Right lobe of liver (tissue), 6 donors: ENCODE measurements around the gene APCDD1L. TPM values are rescaled to one million over a fixed set of nuclear protein-coding genes. Genes with fewer than 3 reads are reported as not detected.

Experiments
- ATAC-seq, 4 donors: fragments of 200-7000 bp; cut with Tn5 transposase; one replicate each; pipeline ENCODE4 v1.9.1; 2020; ENCODE audit warnings: mild to moderate bottlenecking in 4 of 4, moderate library complexity in 4 of 4
- DNase-seq, 3 donors: peaks; one replicate each; pipeline ENCODE4 v3.0.0-alpha.2; 2020
- H3K27ac ChIP-seq, 3 donors: fragments of 200-600 bp; one replicate each; pipeline ENCODE4 v1.8.0; 2022
- H3K27me3 ChIP-seq, 2 donors: fragments of 200-600 bp; one replicate each; pipeline ENCODE4 v1.8.0; 2022
- H3K36me3 ChIP-seq, 4 donors: fragments of 200-600 bp; sonication (generic) in 1 of 4; one replicate each; pipeline versions ENCODE4 v1.5.1 to v1.8.0; 2017 to 2022; ENCODE audit warnings: control low read depth in 1 of 4
- H3K4me1 ChIP-seq, 4 donors: fragments of 200-600 bp; sonication (generic) in 1 of 4; one replicate each; pipeline versions ENCODE4 v1.5.1 to v1.8.0; 2017 to 2022; ENCODE audit warnings: control low read depth in 1 of 4
- H3K4me3 ChIP-seq, 3 donors: fragments of 200-600 bp; one replicate each; pipeline ENCODE4 v1.8.0; 2022
- H3K9me3 ChIP-seq, 4 donors: fragments of 200-600 bp; sonication (generic) in 1 of 4; one replicate each; pipeline versions ENCODE4 v1.5.1 to v1.8.0; 2017 to 2022; ENCODE audit warnings: control low read depth in 1 of 4
- POLR2A ChIP-seq: fragments of 450-650 bp; IDR thresholded peaks from one replicate; pipeline ENCODE4 v1.6.1; 2017; ENCODE audit warnings: antibody characterized with exemption, mild to moderate bottlenecking
- WGBS: methylation state at CpG from one replicate; pipeline ENCODE4 v1.1.6; 2018; ENCODE audit warnings: low coverage, low lambda C conversion rate; ENCODE audit not compliant: insufficient coverage; ENCODE audit errors: missing lambda C conversion rate; 5-methylcytosine and 5-hydroxymethylcytosine counted together
- intact Hi-C, 2 donors: fragments of 100-400 bp; cut with DNase I; formaldehyde crosslinking; loops; one replicate each; pipeline versions ENCODE4 v1.11.2 to v1.14.1; 2022
- total RNA-seq, 6 experiments: library from RNA; depleted of rRNA in 2 of 6; stranded (reverse); fragments of >200 nt in 2 of 6; fragmentation: NEBNext Ultra II Directional in 3 of 6; extraction: Animal tissue kit (Norgen Biotek cat#: 25700) in 3 of 6; gene quantifications; one replicate each; pipeline versions ENCODE4 v1.1.0 to v1.2.4, GENCODE V29; 2016 to 2023
- TF ChIP-seq, protein P1 (sequence below), 4 donors: fragments of 200-600 bp in 3 of 4; fragments of 450-650 bp in 1 of 4; IDR thresholded peaks; one replicate each; pipeline versions ENCODE4 v1.5.1 to v1.8.0; 2016 to 2022; ENCODE audit warnings: antibody characterized with exemption in 4 of 4, mild to moderate bottlenecking in 2 of 4
- donor health status: DM: no; HTN: yes; CAD: no.
- donor health status: DM: no; HTN: no; CAD: no.
- donor health status: DM: no; HTN: no; CAD: no.
- donor health status: DM: no; HTN: yes; CAD: no.
- donor health status: DM: no; HTN: yes; CAD: no.

The APCDD1L gene
- total RNA-seq, 6 experiments from 2014 or later = 0.04 TPM; not detected in 5

- no peaks in the 10 kb centered on the region for H3K9me3 ChIP-seq
- no peak overlapping the region for H3K4me3 ChIP-seq
- H3K27ac ChIP-seq = no peak overlapping the region
- no peaks in the 10 kb centered on the region for H3K4me1 ChIP-seq
- intact Hi-C loops = no loop called here
- 71% methylated on average over 6 of the region's 6 CpGs for WGBS
- ATAC-seq = no peak
- no peaks in the 10 kb centered on the region for H3K27me3 ChIP-seq
- DNase-seq = no peak
- H3K36me3 ChIP-seq = no peaks in the 10 kb centered on the region
- TF ChIP-seq, protein P1, sequence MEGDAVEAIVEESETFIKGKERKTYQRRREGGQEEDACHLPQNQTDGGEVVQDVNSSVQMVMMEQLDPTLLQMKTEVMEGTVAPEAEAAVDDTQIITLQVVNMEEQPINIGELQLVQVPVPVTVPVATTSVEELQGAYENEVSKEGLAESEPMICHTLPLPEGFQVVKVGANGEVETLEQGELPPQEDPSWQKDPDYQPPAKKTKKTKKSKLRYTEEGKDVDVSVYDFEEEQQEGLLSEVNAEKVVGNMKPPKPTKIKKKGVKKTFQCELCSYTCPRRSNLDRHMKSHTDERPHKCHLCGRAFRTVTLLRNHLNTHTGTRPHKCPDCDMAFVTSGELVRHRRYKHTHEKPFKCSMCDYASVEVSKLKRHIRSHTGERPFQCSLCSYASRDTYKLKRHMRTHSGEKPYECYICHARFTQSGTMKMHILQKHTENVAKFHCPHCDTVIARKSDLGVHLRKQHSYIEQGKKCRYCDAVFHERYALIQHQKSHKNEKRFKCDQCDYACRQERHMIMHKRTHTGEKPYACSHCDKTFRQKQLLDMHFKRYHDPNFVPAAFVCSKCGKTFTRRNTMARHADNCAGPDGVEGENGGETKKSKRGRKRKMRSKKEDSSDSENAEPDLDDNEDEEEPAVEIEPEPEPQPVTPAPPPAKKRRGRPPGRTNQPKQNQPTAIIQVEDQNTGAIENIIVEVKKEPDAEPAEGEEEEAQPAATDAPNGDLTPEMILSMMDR (IDR thresholded peaks at IDR 0.05) = no peak
- TF ChIP-seq POLR2A = no peak
Observed at GRCh38 chr20:58556961-58557360, 41.8 kb upstream of the APCDD1L start.

- no peak for ATAC-seq
- Histone ChIP-seq H3K27me3 (no peaks in the 10 kb centered on the region), H3K9me3 (no peaks in the 10 kb centered on the region), H3K27ac (no peak overlapping the region), H3K4me1 (no peaks in the 10 kb centered on the region), H3K4me3 (no peak overlapping the region), H3K36me3 (no peaks in the 10 kb centered on the region)
- DNase-seq = no peak
- intact Hi-C loops = no loop called here
- TF ChIP-seq POLR2A = no peak
- TF ChIP-seq, protein P1 (IDR thresholded peaks at IDR 0.05) = no peak
- 48% methylated on average over 3 of the region's 3 CpGs for WGBS
Observed at GRCh38 chr20:58555078-58555765, 40.0 kb upstream of the APCDD1L start.

DNA sequence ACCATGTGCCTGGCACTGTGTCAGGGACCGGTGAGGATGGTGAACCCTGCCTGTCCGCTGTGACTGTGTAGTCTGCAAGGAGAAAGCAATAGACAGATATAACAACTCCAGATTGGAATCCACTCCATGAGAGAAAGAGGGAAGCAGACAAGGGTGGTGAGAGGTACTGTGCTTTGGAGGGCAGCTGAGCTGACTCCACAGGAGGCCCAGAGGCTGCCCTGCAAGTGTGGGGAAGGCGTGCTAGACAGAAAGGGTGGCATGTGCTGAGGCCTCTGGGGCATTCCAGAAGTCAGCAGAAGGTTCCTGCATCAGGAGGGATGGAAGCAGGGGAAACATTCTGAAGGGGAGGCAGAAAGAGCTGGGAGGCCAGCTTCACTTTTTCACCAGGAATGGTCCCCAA is 39.3 kb upstream of the APCDD1L start:
- Histone ChIP-seq H3K4me1 (no peaks in the 10 kb centered on the region), H3K9me3 (no peaks in the 10 kb centered on the region), H3K4me3 (no peak overlapping the region), H3K27ac (no peak overlapping the region), H3K36me3 (no peaks in the 10 kb centered on the region), H3K27me3 (no peaks in the 10 kb centered on the region)
- ATAC-seq (no peak), DNase-seq (no peak)
- intact Hi-C loops = no loop called here
- no CpG with 5 or more reads among the region's 3 CpGs for WGBS
- TF ChIP-seq, protein P1 (IDR thresholded peaks at IDR 0.05) = no peak

GRCh38 chr20:58553841-58554240 is 38.6 kb upstream of the APCDD1L start:
- H3K27ac ChIP-seq = no peak overlapping the region
- H3K9me3 ChIP-seq = no peaks in the 10 kb centered on the region
- no peaks in the 10 kb centered on the region for H3K27me3 ChIP-seq
- no CpG with 5 or more reads among the region's 9 CpGs for WGBS
- TF ChIP-seq, protein P1 (IDR thresholded peaks at IDR 0.05) = no peak
- no peak for TF ChIP-seq POLR2A
- ATAC-seq (no peak), DNase-seq (no peak)
- H3K36me3 ChIP-seq = no peaks in the 10 kb centered on the region
- intact Hi-C loops = no loop called here
- no peaks in the 10 kb centered on the region for H3K4me1 ChIP-seq
- no peak overlapping the region for H3K4me3 ChIP-seq
